CMK (cell line): Measurements from ENCODE around the gene MAGEB18.

Source experiments
- DNase-seq: peaks from one replicate; pipeline ENCODE4 v3.0.0-alpha.2; 2010; ENCODE audit warnings: low read depth

MAGEB18 gene

GRCh38 chrX:26138274-26138673 lies at the start of gene MAGEB18:
Gene MAGEB18 (plus strand): TSS chrX:26138343. CDS start chrX:26138986, 643 bp downstream.
- DNase-seq, result no peak

GRCh38 chrX:26100421-26100920 lies 37.7 kb upstream of the MAGEB18 start:
- DNase-seq, result no peak

GRCh38 chrX:26109142-26109541 lies 29.0 kb upstream of the MAGEB18 start:
- no peak for DNase-seq

GRCh38 chrX:26146024-26146423 lies 7.9 kb downstream of the MAGEB18 start:
- no peak for DNase-seq

- DNase-seq, result no peak
These were observed 22.2 kb downstream of the MAGEB18 start, which contains the start of gene MAGEB6B for GRCh38 chrX:26160301-26160700. Gene MAGEB6B (plus strand): TSS chrX:26160601. CDS start chrX:26160601, 0 bp downstream.
